ENCODE results near the gene VANGL1.

Gene VANGL1

GRCh38 chr1:115678141-115678540 lies 36.4 kb downstream of the VANGL1 start:
- Histone ChIP-seq H3K9me2 (ENCODE audit: low read depth, low read length) (no peaks in the 10 kb centered on the region), H3K36me3 (ENCODE audit: insufficient read depth, low read length) (no peaks in the 10 kb centered on the region), H3K79me2 (ENCODE audit: insufficient read depth, low read length) (no peaks in the 10 kb centered on the region), H3K27me3 (ENCODE audit: insufficient read depth, low read length) (no peaks in the 10 kb centered on the region), H3K4me1 (ENCODE audit: insufficient read depth, low read length, severe bottlenecking) (no peaks in the 10 kb centered on the region), H3K4me3 (ENCODE audit: low read depth, low read length, poor library complexity, severe bottlenecking) (no peak overlapping the region), H3K9me3 (ENCODE audit: low read length) (no peaks in the 10 kb centered on the region), H3F3A (ENCODE audit: insufficient read depth, low read length) (no peaks in the 10 kb centered on the region), H2AFZ (ENCODE audit: low read length) (no peak overlapping the region), H3K4me2 (ENCODE audit: low read length) (no peak overlapping the region), H3K27ac (ENCODE audit: low read depth, low read length, poor library complexity, severe bottlenecking) (no peak overlapping the region), H3K9ac (ENCODE audit: low read length) (no peak overlapping the region), H4K20me1 (ENCODE audit: insufficient read depth, low read length) (no peaks in the 10 kb centered on the region)
- no peak for TF ChIP-seq EZH2 (IDR thresholded peaks at IDR 0.05; ENCODE audit: borderline replicate concordance, low read length)
- TF ChIP-seq, protein P1, sequence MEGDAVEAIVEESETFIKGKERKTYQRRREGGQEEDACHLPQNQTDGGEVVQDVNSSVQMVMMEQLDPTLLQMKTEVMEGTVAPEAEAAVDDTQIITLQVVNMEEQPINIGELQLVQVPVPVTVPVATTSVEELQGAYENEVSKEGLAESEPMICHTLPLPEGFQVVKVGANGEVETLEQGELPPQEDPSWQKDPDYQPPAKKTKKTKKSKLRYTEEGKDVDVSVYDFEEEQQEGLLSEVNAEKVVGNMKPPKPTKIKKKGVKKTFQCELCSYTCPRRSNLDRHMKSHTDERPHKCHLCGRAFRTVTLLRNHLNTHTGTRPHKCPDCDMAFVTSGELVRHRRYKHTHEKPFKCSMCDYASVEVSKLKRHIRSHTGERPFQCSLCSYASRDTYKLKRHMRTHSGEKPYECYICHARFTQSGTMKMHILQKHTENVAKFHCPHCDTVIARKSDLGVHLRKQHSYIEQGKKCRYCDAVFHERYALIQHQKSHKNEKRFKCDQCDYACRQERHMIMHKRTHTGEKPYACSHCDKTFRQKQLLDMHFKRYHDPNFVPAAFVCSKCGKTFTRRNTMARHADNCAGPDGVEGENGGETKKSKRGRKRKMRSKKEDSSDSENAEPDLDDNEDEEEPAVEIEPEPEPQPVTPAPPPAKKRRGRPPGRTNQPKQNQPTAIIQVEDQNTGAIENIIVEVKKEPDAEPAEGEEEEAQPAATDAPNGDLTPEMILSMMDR (IDR thresholded peaks at IDR 0.05; ENCODE audit: low read length), result no peak

- no peaks in the 10 kb centered on the region for H3K36me3 ChIP-seq (ENCODE audit: insufficient read depth, low read length)
- H3K79me2 ChIP-seq (ENCODE audit: insufficient read depth, low read length), result no peaks in the 10 kb centered on the region
- no peaks in the 10 kb centered on the region for H3F3A ChIP-seq (ENCODE audit: insufficient read depth, low read length)
- no peak for TF ChIP-seq EZH2 (IDR thresholded peaks at IDR 0.05; ENCODE audit: borderline replicate concordance, low read length)
- TF ChIP-seq, protein P1 (IDR thresholded peaks at IDR 0.05; ENCODE audit: low read length), result no peak
- H2AFZ ChIP-seq (ENCODE audit: low read length), result no peak overlapping the region
- H3K9ac ChIP-seq (ENCODE audit: low read length), result no peak overlapping the region
- no peaks in the 10 kb centered on the region for H3K9me3 ChIP-seq (ENCODE audit: low read length)
- H3K27me3 ChIP-seq (ENCODE audit: insufficient read depth, low read length), result no peaks in the 10 kb centered on the region
- no peak overlapping the region for H3K4me2 ChIP-seq (ENCODE audit: low read length)
- no peak overlapping the region for H3K4me3 ChIP-seq (ENCODE audit: low read depth, low read length, poor library complexity, severe bottlenecking)
- no peaks in the 10 kb centered on the region for H3K9me2 ChIP-seq (ENCODE audit: low read depth, low read length)
- no peak overlapping the region for H3K27ac ChIP-seq (ENCODE audit: low read depth, low read length, poor library complexity, severe bottlenecking)
- H4K20me1 ChIP-seq (ENCODE audit: insufficient read depth, low read length), result no peaks in the 10 kb centered on the region
- no peaks in the 10 kb centered on the region for H3K4me1 ChIP-seq (ENCODE audit: insufficient read depth, low read length, severe bottlenecking)
These were observed 37.4 kb downstream of the VANGL1 start for GRCh38 chr1:115679141-115679611.

DNA sequence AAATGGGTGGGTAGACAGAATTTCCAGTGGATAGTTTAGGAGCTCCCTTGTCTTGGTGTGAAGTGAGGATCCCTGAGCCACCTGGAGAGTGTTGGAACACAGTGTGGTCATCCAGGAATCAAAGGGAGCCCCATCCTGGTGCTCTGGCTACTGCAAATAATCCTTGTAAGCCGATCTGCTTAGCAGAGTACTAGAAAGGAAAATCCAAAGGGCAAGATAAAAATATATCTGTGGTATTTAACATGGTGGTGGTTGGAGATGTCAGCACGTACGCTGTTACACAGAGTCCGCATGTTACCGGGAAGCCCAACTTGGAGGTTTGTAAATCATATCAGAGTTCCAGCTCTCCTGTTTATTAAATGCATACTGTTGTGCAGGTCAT lies 39.0 kb downstream of the VANGL1 start:
- Histone ChIP-seq H3K4me1 (ENCODE audit: insufficient read depth, low read length, severe bottlenecking) (no peaks in the 10 kb centered on the region), H3K4me2 (ENCODE audit: low read length) (no peak overlapping the region), H3K9me2 (ENCODE audit: low read depth, low read length) (no peaks in the 10 kb centered on the region), H3K36me3 (ENCODE audit: insufficient read depth, low read length) (no peaks in the 10 kb centered on the region), H3K9me3 (ENCODE audit: low read length) (no peaks in the 10 kb centered on the region), H3K79me2 (ENCODE audit: insufficient read depth, low read length) (no peaks in the 10 kb centered on the region), H3K4me3 (ENCODE audit: low read depth, low read length, poor library complexity, severe bottlenecking) (no peak overlapping the region), H2AFZ (ENCODE audit: low read length) (no peak overlapping the region), H3K27me3 (ENCODE audit: insufficient read depth, low read length) (no peaks in the 10 kb centered on the region), H4K20me1 (ENCODE audit: insufficient read depth, low read length) (no peaks in the 10 kb centered on the region), H3K9ac (ENCODE audit: low read length) (no peak overlapping the region), H3K27ac (ENCODE audit: low read depth, low read length, poor library complexity, severe bottlenecking) (no peak overlapping the region), H3F3A (ENCODE audit: insufficient read depth, low read length) (no peaks in the 10 kb centered on the region)
- no peak for TF ChIP-seq EZH2 (IDR thresholded peaks at IDR 0.05; ENCODE audit: borderline replicate concordance, low read length)
- TF ChIP-seq, protein P1 (IDR thresholded peaks at IDR 0.05; ENCODE audit: low read length), result no peak
